Epithelial cell of prostate (primary cell): ENCODE results near the gene STK16.
A peak's percentile ranks its signal among the peaks of the same experiment; 100 is the strongest.

Experiments
- DNase-seq: peaks from one replicate; pipeline ENCODE4 v3.0.0-alpha.2; 2011; ENCODE audit warnings: low read depth, low spot score
- H3K27ac ChIP-seq: fragments of 450-650 bp; 2 replicates; pipeline ENCODE4 v1.5.1; 2017; ENCODE audit warnings: mild to moderate bottlenecking

The STK16 gene

DNA sequence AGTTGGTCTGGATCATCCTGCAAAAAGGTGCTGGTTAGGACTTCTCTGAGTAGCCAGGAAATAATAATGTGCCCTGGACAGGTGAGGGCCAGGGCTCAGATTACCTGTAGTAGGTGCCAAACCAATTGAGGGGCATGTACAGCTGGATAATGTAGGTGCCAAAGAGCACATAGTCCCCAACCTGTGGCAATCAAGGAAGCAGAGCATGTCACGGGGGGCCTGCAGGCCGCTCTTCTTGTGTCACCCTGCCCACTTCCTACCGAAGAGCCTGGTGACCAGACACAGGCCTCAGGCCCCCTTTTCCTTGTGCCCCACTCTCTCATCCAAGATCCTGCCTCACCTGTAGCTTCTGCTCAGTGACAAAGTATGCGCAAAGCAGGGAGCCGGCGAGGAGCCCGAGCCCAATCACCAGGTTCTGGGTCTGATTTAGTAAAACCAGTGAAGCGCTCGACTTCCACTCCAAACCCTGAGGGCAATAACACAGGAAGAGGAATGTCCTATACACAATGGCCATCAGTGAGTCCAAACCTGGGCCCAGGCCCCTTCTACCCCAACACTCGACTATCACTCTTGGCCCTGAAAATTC lies 31.7 kb upstream of the STK16 start:
- H3K27ac ChIP-seq = no peak overlapping the region
- no peak for DNase-seq

DNA sequence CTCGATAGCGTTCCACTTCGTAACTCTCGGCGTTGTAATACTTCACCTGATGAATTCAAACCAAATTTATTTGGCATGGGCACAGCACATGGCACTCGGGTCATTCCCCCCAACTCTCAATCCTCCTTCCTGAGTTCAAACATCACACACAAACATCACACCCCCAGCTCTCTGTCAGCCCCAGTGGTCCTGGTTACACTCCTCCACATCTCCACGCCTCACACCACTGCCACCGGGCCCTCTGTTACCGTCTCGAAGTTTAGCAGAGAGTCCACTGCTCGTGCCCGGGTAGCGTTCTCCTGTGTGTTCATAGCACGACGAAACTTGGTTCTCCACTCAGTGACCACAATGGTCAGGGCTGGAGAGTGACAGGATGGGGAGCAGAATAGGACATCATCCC lies 31.1 kb upstream of the STK16 start:
- H3K27ac ChIP-seq = no peak overlapping the region
- no peak for DNase-seq

DNA sequence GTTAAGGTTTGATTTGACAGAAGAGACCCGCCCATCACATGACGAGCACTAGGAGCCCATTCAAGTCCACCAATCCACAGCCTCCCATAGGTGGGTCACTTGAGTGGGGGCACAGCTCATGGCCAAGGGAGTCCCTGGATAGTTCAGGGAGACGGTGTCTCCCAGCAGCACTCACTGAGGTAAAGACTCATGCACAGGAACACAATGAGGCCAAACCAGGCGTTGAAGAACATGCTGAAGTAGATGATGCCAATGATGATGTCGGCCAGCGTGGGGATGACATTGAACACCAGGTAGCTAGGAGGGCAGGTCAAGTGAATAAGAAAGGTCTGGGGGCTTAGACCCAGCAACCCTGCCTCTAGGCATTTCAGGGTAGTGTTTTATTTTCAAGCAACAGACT lies 30.5 kb upstream of the STK16 start:
- H3K27ac ChIP-seq = no peak overlapping the region
- no peak for DNase-seq

DNA sequence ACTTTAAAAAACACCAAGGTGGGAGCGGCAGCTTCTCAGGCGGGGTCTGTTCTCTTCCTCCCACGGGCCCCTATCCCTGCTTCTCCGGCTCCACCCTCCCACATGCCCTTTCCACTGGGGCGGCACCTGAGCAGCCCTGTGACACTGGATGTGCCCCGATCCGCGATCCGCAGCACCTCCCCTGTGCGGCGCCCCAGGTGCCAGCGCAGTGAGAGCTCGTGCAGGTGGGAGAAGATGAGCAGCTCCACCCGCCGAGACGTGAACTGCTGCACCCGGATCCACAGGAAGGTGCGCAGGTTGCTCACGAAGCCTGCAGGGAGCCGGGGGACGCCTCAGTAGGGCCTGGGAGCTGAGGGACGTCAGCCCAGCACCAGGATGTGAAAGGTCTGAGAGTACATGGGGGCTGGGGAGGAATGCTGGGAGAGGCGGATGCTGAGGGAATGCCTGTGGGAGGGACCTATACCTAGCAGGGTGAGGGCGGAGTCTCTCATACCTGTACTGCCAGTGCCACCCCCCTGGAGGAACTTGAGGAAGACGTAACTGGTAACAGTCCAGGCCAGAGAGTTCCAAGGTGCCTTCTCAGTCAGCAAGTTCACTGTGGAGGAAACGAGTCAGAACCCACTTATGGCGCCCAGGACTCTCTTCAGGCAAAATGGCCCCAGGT lies 29.3 kb upstream of the STK16 start:
- no peak for DNase-seq
- H3K27ac ChIP-seq = no peak overlapping the region

DNA sequence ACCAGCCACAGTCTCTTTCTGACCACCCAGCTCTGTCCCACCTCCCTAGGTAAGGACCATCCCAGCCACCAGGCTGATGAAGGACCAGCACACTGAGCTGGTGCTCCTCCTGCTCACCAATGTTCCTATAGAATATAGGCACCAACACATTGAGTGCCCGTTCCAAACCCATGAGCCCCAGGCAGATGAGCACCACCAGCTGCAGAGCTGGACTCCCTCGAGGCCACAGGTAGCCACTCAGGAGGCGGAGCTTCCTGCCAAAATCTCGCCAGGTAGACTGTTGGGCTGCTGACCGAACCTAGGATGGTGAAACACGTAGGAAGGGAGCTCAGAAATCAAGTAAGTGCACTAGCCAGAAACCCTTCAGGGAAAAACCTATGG lies 28.8 kb upstream of the STK16 start:
- H3K27ac ChIP-seq = no peak overlapping the region

DNA sequence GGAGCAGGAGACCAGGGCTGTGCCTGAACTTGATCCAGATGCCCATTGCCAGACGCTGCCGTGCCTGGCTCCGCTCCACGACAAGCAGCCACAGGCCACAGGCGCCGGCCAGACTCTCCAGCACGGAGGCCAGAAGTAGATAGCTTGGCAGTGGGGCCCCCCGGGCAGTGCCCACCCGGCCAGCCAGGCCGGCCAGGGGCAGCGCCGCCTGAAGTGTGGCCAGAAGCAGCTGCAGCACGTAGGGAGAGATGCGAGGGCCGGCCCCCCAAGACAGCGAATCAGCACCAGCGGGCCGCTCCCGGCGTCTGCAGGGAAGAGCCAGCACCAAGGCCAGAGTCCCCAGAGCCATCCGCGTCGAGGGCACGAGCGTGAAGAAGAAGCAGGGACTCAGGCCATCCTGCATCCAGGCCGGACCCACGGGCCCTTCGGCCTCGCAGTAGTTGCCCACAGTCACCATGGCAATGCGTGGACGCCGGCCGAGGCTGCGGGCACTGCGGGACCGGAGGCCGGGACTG lies 27.0 kb upstream of the STK16 start:
- peak overlapping the region; percentile 83 for H3K27ac ChIP-seq

More for the DNA sequence above, 28.8 kb upstream of the STK16 start:
- DNase-seq = no peak

DNA sequence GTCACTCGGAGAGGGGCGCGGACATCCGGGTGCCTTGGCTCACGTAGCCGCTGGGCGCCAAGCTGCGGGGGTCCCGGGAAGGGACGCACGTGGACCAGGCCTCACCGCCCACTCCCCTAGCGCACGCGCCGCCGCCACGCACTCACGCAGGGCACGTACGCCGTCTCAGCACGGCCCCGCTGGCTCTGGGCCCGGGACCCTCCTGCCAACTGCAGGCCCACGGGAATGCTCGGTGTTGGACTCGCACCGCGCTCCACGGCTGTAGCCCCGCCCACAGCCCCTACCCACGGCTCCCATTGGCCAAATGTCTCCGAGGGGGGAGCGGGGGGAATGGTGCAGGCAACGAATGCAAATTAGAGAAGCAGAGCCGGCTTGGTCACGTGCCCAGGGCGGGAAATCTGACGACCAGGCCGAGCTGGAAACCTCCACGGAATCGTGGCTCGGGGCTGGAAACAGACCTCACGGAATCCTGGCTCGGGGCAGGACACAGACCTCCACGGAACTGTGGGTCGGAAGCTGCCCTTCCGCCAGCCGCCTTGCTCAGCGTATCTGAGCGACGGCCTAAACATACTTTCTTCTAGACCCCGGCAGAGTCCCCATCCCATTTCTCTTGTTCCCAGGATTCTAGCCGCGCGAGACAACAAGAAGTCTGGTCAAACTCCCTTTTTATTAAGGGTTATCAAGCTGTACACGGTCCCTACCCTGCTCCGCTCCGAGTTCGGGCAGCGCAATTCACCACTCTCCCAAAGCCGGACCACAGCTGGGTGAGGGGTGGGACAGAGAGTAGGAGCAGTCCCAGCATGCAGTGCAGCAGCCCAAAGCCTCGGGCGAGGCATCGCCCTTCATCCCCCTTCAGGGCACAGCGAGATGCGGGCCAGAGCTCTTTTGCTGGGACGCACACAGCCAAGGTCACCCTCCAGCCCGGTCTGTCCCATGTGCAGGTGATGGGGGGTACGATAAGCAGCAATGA lies 26.3 kb upstream of the STK16 start, which contains the start of gene ABCB6:
Gene ABCB6 (minus strand): TSS at position 227 of the 970 bp plus-strand sequence. CDS start 285 bp downstream, outside the sequence.
- peak within 1 kb of the TSS; percentile 83 for H3K27ac ChIP-seq
- DNase-seq = peak; percentile 14

More for the DNA sequence above, 27.0 kb upstream of the STK16 start:
- no peak for DNase-seq

DNA sequence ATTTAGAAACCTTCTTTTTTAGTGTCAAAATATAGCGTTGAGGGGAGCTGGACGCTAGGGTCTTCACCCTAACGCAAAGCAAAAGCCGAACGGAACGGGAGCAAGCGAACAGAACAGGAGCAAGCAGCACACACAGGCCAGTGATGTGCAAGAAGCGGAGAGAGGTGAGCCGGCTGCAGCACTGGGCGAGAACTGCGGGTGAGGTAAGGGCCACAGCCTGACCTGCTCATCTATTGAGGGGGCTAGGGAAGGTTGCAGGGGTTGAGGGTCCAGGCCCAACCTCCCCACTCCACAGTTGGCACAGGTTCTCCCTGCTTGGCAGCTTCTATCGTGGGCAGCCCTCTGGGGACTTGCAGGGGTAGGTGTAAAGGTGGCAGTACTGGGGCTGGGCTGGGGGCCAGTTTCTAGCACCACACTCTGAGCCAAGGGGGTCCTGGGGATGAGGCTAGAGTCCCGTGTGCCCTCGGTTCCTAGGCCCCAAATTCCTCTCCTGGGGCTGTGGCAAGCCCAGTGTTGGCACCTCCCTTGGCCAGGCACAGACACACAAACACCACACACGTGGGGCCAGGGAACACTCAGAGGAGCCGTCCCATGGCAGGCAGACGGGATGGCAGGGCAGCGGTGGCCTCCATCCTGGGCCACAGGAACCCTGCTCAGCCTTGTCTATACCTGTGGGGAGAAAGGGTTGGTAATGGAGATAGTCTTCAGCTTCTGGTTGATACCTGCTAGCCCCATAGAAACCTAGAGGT lies 25.3 kb upstream of the STK16 start:
- H3K27ac ChIP-seq = no peak overlapping the region
- no peak for DNase-seq

DNA sequence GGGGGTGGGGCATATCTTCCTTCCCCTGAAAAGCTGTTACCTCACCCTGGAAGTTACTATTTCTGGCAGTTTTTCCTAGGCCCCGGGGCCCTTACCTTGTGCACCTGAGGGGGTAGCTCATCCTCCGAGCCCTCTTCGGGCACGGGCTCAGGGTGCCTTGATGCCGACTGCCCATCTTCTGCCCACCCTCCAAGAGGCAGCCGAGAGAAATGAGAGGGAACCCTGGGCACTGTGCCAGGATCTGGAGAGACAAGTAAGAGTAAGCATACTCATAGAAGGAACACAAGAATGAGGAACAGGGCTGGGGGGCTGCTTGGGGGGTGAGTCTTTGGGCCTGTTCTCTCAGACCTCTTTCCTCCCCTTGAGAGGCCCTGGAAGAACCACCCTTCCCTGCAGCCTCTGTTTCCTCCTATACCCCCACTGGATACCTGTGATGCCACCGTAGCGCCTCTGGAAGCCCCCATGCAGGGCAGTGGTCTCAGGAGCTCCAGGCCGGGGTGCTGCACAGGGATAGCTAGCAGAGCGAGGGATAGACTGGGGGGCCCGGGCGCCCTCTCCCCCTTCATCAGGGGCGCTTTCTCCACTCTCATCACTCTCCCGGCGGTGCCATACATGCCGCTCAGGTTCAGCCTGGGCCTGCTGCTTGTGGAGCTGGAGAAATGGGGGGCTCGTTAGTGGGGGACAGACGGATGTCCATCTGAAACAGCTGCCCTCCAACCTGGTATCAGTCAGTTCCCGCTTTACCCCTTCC lies 24.5 kb upstream of the STK16 start:
- H3K27ac ChIP-seq = no peak overlapping the region
- DNase-seq = no peak

DNA sequence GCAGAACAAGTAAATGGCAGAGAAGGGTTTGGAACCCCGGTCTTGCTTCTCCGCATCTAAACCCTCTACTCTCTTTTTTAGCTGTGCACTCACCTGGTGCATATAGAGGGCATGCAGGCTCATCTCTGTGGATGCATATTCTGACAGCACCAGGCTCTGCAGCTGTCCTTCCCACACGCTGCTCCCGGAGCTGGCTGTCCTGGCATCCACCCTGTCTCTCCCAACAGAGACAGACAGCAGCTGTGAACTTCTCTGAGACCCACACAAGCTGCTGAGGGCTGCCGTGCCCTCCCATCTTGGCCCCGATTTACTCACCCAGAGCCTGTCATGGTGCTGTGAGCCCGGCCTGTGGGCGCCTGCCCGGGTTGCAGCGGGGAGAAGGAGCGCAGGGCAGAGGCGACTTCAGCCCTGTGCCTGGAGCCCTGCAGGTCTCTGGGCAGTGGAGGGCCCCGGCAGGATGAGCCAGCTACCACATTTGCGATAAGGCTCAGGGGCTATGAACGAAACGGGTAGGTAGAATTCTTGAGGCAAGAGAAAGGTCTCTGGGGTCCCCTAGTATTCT lies 23.2 kb upstream of the STK16 start:
- DNase-seq = no peak
- no peak overlapping the region for H3K27ac ChIP-seq

DNA sequence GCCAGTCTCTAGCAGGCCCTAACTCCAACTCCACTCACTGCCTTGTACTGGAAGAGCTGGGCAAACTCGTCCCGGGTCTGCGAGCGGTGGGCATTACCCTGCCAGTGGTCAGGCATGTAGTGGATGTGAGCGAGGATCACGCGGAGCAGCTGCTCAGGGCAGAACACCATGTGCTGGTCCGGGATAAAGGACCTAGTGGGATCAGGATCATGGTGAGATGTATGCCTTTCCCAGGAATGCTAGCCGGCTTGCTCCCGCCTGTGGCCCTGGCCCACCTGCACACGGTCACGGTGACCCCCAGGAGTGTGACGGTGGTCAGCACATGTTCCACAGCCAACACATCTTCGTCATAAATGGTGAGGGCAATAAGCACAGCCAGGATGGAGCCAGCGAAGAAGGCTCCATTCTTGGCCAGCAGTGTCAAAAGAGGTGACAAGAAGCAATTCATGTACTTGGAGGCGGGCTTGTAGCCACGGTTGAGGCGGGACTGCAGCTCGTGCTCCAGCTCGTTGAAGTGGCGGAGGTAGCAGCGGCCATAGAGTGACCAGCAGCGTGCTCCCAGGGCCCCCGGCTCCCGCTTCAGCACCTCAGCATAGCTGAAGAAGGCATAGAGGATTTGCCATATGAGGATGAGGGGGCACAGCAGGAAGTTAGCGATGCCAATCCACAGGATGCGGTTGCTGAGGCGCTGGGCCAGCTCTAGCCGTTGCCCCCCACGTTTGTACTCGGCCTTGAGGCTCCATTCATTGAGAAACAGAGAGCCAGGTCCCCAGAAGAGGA lies 21.3 kb upstream of the STK16 start:
- H3K27ac ChIP-seq = no peak overlapping the region
- DNase-seq = no peak

DNA sequence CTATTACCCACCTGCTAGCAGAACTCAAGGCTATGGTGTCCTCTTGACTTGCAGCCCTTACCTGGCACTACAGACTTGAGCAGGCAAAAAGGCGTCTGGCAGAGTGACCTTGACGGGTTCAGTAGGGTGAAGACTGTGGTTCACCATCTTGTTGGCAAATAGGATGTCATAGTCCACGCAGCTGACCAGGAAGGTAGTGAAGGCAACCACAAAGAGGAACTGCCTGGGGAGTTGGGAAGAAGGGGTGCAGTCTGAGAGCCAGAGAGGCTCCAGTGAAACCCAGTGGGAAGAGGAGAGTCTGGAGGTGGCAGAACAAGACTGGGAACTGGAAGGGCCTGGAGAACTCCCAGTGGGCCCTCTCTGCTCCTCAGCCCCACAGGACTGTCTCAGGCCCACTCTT lies 19.9 kb upstream of the STK16 start:
- no peak overlapping the region for H3K27ac ChIP-seq
- DNase-seq = no peak

DNA sequence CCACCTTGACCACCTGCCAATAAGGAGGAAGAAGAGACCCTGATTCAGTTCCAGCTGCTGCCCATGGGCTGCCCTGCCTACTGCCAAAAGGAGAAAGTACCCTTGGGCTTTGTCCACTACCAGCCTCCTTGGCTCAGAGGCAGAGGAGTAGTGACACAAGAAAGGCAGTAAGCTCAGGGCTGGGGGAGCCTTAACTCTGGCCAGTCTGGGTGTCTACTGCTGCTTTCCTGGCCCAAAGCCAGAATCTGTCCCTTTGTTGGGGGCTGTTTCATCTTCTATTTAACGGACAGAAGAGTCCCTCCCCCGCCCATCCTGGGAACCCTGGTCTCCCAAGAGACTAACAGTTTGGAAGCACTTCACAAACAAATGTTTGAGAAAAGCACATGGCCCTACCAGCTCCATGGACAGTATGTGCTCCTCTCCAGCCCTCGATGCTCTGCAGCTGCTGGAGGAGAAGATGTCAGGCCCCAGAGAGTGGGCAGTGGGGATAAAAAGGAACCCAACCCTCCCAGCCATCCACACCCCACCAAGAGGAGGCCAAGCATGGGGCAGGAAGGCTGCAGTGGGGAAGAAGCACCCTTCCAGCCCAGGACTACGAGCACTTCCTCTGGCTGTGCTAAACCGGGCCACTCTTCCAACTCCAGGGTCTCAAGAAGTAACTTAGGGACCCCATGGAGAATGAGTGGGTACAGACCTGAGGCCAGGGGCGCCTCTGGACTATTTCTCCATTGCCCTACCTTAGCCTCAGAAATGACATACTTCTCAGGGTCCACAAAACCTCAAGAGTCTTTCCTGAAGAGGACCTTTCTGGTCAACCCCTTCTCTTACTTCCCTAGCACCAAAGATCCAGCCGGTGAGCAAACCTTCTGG lies 17.0 kb upstream of the STK16 start:
- DNase-seq = no peak
- peak overlapping the region; percentile 92 for H3K27ac ChIP-seq

DNA sequence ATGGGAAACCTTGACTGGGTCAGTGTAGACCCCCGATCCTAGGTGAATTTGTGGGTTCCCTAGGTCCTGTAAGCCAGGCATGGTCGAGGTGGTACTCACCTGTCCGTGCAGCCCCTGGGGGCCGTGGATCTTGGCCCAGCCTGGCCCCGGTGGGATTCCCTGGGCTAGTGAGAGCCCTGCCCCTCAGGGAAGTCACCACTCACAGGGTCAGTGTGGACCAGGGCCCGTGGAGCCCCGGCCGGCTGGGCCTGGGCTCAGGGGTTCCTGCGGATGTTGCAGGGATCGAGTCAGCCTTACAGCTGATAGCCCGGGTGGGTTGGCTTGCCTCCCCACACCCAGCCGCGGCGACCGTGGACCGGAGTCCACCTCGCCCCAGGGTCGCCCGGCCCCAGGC lies 16.4 kb upstream of the STK16 start:
- H3K27ac ChIP-seq = peak overlapping the region; percentile 92
- DNase-seq = no peak

DNA sequence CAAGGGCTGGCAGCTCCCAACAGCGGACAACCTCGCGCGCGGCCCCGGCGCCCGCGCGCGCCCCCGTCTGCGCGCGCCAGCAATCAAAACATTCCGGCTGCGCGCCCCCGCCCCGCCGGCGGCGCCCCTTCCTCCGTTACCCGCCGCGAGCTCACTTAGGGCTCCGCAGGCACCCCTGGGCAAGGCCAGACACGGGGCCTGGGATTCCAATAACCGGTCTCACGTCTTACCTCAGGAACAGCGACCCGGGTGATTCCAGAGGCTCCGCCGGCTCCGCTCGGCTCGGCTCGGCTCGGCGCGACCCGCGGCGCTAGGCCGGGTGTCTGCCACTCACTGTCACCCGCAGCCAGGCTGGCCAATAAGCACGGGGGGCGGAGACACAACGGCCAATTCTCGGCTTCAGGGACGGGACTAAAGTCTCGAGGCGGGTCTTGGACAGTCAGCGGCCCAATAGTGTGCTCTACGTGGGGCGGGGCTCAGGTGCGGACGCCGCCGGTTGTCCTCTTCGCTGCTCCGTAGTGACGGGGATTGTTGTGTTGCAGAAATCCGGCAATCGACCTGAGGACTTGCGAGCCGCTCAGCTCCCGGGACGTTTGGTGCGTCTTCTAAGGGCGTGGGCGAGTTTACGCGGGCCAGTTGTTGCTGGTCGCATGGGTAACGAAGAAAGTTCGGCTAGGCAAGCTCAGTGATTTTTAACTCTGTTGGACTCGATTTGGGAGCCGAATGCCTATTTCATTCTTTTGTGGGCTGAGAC lies 15.8 kb upstream of the STK16 start, which contains the start of the genes ANKZF1 and ATG9A:
Gene ANKZF1 (plus strand): TSS at position 502 of the 754 bp plus-strand sequence. CDS start 452 bp downstream, outside the sequence.
Gene ATG9A (minus strand): TSS at position 332 of the 754 bp plus-strand sequence. CDS start 1,612 bp downstream, outside the sequence.
- H3K27ac ChIP-seq = peak within 1 kb of the TSS; percentile 92
- DNase-seq = peak; percentile 98

DNA sequence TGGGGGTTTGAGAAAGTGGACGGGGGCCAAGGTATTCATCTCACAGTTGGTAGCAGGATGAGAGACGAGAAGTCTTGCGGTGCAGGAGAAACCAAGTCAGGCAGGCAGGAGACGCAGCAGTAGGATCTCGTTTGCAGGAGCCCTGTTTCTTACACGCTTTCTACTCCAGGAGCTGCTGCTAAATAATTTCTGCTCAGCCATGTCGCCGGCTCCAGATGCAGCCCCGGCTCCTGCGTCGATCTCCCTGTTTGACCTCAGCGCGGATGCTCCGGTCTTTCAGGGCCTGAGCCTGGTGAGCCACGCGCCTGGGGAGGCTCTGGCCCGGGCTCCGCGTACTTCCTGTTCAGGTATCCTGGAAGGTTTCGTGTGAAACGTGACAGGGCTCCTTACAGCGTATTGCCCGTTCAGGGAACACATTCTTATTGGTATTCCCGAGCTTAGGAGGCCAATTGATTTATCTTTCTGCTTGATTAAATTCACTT lies 15.2 kb upstream of the STK16 start:
- peak overlapping the region; percentile 92 for H3K27ac ChIP-seq
- DNase-seq = no peak
